HCEC 1CT (cell line): Measurements from ENCODE around the gene ITPR1.
A peak's percentile ranks its signal among the peaks of the same experiment; 100 is the strongest.

Source experiments
- DNase-seq: peaks from one replicate; pipeline ENCODE4 v3.0.0-alpha.2; 2017

The ITPR1 gene

DNA sequence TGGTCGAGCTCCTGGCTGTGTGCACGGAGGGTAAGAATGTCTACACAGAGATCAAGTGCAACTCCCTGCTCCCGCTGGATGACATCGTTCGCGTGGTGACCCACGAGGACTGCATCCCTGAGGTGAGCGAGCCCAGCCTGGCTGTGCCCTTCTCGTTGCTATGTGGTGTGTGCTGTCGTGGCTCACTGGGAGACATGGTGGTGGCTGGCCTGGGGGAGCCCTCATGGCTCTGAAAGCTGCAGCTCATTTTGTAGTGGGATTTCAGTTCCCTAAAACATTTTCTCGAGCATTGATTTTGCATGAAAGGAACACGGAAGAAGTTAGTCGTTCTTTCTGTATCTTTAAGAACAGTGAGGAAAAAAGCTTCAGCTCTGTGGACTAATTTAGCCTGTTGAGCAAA, 200.5 kb downstream of the ITPR1 start:
- no peak for DNase-seq

DNA sequence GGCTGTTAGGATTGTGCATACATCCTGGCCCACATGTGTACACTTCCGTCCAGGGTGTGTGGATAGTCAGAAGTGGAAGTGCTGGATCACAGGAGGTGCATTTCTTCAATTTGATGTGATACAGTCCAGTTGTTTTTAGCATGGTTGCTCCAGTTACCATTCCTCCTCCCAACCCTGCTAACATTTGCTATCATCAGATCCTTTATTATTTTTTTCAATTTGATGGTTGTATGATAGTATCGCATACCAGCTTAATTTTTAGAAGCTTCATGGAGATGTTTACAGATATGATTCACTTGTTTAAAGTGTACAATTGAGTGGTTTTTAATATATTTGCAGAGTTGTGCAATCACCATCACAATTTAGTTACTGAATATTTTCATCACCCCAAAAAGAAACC, 202.7 kb downstream of the ITPR1 start:
- DNase-seq = peak; percentile 37

DNA sequence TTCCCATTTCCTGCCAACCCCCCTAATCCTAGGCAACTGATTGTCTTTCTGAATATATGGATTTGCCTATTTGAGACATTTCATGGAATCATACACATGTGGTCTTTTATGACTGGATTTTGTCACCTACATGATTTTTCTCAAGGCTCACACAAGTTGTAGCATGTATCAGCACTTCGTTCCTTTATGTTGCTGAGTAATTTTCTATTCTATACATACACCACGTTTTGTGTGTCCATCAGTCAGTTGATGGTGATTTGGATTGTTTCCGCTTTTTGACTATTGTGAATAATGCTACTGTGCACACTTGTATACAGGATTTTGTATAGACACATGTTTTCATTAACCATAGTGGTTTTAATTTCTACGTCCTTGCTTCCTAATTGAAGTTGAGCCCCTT, 203.1 kb downstream of the ITPR1 start:
- no peak for DNase-seq

DNA sequence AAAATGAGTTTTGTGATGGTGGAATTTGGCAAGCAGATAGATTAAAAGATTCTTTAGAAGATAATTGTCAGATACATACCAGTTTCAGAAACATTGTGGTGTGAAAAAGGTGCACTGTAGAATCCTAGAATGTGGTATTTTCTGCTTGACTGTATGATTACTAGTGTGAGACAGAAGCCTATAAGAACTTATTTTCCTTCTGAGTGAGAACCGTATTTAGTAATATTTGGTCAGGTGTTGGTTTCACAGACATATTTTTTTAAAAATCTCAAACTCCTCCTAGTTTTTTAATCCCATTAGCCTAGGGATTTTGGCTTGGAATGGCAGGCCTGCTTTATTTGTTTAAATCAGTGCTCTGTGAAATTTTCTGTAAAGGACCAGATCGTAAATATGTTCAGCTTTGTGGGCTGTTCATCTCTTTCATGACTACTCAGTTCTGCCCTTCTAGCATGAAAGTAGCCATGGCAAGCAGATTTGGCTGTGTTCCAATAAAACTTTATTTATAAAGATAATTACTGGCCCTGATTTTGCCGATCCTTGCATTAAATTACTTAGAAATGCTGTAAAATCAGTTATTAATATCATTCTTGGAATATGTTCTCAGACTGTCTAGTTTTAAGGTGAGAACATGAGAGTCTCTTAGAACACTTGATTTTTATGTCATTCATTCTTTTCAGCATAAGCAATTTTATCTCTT, 205.1 kb downstream of the ITPR1 start:
- DNase-seq = no peak

DNA sequence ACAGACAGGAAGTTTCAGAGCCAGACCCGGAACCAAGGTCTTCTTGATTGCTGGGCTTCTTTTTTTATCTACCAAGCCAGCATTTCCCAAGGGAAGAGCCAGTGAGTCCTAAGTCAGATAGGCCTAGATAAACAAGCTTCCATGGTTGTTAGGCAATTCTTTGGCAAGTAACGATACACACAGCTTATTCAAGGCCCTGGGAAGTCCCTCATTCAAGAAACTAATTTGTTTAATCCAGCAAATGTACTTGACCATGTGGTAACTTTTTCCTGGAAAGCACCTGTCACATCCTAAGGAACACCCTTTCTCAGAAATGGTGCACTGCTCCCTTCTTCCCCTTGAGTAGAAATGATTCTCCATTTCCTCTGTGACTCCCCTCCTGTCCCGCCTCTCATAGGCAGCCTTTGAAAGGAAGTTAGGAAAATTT, 209.9 kb downstream of the ITPR1 start:
- DNase-seq = no peak

DNA sequence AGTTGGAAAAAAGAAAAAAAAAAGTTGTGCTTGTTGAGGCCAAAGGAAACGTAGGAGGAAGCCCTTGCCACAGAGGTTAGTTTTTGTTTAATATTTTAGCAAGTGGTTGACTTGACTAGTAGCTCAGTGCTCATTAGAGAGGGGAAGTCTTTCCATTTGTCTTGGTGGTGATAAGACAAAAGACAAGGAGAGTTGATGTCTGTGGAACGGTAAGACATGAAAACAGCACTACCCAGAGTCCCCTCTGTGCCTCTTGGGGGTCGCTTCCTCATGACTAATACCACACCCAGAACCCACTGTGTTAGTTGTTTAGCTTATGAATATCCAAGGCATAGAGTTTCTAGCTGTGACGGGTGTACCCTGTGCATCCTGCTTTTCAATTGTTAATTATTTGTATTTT, 211.4 kb downstream of the ITPR1 start:
- DNase-seq = no peak

DNA sequence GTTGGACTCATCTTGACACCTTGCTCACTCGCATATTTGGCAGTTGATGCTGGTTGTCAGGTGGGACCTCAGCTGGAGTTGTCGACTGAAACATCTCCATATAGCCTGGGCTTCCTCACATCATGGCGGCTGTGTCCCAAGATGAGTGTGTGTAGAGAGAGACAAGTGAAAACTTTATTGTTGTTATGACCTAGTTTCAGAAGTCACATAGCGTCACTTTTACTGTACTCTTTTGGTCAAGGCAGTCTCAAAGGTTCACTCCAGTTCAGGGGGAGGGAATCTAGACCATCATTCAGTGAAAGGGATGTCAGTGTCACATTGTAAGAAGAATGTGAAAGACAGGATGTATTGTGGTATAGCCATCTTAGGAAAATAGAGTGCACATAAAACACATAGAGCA, 214.2 kb downstream of the ITPR1 start:
- DNase-seq = no peak

DNA sequence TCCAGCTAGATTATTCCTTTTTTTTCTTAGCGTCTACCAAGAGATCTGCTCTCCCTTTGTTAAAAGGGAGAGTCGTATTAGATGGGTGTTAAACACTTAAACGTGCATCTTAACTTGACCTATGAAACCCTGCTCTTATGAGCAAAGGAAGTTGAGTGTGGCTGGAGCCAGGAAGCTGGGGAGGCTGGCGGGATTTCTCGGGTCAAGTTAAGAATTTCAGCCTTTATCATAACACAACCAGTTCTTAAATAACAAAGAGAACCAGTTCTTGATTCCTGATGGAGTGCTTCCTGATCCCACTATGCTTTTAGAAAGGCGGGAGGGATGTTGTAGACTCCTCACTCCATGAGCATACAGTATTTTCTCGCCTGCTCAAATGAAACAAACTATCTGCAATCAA, 215.1 kb downstream of the ITPR1 start:
- no peak for DNase-seq

DNA sequence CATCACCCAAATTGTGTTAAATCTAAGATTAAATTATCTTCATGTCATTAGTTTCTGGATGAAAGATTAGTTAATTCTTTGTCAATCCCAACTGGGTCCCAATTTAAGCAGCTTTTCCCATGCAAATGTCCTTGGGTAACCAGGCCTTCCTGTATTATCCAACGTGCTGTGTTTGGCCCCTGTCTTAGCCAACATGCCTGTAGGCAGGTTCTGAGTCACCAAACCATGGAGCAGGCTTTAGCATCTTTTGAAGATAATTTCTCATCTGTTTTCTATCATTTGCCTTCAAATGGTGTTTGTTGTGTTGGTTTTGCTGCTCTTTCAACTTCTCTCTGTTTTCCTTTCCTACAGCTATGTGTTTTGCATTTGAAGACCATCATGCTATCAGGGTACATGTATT, 216.2 kb downstream of the ITPR1 start:
- no peak for DNase-seq

DNA sequence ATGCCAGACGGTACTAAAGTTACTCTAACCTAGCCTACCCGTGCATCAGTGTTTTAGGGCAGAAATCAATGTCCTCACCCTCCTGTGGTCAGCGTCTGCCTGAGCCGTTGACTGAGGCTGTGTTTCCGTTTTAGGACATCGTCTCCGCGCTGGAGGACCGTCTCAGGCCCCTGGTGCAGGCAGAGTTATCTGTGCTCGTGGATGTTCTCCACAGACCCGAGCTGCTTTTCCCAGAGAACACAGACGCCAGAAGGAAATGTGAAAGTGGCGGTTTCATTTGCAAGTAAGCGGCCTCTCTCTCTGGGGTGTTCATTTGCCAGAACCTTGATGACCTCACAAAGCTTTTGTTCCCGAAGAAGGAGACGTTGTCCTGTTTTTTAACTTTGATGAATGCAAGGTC, 217.0 kb downstream of the ITPR1 start:
- no peak for DNase-seq

DNA sequence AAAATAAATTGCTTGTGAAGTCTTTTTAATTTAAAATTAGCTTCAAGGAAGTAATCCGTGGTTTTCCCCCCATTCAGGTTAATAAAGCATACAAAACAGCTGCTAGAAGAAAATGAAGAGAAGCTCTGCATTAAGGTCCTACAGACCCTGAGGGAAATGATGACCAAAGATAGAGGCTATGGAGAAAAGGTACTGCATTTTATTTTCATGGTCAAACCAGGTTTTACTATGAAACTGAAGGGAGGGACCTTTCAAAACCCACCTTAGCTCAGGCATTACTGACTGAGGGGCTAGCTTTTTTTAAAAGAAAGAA, 218.5 kb downstream of the ITPR1 start:
- DNase-seq = no peak

DNA sequence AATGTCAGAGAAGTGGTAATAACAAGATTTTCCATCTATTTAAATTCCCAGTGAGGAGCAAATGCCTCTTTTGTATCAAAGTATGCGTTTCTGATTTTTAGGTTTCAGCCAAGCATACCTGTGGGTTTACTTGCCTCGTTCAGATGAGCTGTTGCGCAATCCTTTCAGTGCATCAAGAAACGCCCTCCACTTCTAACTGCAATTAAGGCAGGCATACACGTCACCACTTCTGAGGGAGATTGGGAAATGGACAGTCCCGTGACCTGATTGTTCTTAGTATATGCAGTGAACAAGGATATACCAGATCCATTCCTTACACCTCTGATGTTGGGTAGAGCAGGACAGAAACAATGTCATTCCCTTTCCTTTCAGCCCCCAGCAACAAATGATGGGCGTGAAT, 219.0 kb downstream of the ITPR1 start:
- DNase-seq = peak; percentile 52

DNA sequence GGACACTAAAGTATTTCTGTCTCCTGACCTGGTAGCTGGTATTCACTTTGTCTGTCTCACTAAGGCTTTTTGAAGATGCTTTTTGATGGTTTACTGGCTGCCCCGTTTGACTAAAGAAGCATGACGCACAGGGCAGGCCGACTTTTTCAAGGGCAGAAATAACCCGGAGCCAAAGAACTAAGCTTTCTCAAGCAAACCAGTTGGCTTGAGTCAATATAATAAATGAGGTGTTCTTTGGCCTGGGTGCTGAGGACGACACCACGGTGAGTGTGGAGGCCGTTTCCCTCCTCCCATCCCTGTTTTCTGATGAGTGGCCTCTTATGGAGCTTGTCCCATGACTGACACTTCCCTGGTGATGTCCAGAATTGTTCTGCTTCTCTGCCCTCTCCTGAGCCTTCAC, 220.9 kb downstream of the ITPR1 start:
- DNase-seq = no peak

DNA sequence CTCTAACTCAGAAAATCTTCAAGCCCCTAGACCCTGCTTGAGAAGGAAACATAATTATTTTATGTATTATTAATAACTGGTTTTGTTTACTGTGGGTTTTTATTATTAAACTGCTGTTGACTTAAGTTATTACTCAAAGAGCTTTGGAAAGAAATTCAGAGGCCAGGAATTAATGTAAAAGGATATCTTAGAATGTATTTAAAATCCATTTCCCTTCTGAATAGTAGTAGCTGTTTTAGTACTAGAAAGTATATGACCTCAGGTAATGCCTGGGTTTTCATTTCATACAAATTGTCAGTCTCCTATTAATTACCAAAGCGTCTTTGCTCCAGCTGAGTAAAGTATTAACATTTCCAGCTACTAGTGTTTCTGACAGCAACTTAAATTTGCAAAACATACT, 223.1 kb downstream of the ITPR1 start:
- no peak for DNase-seq

DNA sequence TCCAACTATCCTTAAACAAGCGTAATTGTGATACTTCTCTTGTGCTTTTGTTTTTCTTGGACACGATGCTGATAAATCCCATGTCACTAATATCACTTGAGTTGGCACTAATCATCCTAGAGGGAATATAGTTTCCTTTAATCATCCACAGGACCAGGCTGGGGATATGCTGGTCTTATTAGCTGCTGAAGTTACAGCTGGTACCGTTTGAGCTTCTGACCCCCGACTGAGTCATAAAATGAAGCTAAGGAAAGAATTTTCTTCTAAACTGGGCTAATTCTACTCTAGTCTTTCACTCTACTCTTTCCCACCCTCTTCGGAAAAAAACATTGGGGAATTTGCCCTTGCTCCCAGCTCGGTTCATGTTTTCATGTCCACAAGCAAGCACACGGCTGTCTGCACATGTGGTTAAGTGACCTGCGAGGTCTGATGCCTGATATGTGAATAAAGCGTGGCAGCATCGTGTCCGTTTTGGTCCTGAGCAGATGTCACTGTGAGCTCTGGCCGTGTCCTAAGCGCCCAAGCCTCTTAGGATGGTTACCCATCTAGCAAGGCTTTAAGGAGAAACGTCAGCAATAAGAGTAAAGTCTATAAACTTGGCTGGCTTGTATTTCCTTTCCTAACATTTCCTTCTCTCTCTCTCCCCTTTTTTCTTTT, 223.7 kb downstream of the ITPR1 start:
- peak; percentile 44 for DNase-seq

DNA sequence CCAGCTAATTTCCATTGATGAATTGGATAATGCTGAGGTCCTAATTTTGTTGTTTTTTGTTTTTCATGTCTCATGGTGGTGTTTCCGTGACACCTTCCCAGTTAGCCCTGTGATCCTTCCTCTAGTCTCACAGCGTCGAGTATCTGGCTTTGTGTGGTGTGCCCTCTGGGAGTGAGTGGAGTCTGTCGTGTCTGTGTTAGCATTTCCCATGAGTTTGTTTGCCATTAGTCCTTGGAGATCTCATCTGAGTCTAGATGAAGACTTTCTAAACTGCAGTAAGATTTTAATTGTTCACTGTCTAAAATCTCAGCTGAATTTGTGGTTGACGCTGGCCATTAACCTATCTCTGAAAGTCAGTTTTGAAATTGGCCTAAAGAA, 224.2 kb downstream of the ITPR1 start:
- no peak for DNase-seq

DNA sequence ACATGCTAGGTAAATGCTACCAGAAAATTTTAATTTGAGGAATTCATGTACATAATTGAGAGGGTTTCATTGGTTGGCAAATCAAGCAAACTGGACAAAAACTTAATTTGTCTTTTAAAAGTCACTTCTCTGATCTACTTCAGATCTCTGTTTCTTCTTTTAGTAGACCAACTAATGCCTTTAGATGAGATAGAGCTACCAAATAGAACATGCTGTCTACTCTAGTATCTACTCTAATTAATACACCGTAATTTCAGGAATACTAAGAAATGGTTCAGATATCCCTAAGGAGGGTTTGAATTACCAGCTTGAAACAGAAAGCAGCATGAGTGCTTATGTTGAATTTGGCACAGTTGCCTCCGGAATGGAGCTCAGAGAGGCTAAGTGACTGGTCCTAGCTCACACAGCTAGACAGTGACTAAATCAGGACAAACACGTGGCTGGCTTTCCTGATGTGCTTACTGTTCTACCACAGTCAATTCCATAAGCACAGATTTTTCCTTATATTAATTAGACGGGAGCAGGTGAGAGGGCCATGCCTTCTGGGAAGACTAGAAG, 225.1 kb downstream of the ITPR1 start:
- no peak for DNase-seq

DNA sequence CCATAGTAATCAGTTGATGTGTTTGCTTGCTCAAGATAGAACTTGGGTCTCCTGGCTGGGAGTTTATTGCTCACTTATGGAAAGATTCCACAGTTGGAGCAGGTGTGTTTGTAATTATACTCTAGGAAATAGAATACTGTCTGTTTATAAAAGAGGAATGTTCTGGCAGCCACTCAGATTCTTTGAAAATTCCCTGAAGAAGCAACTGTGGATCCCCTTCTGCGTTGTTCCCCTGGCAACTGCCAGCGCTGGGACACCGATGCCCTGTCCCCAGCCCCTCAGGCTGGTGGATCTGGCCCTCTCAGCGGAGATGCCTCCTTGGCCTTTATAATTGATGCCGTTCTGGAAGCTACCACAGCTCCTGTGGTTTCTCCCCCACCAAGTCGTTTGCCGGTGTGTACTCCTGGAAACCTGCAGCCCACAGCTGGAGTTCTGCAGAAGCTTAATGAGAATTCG, 225.9 kb downstream of the ITPR1 start:
- DNase-seq = no peak

DNA sequence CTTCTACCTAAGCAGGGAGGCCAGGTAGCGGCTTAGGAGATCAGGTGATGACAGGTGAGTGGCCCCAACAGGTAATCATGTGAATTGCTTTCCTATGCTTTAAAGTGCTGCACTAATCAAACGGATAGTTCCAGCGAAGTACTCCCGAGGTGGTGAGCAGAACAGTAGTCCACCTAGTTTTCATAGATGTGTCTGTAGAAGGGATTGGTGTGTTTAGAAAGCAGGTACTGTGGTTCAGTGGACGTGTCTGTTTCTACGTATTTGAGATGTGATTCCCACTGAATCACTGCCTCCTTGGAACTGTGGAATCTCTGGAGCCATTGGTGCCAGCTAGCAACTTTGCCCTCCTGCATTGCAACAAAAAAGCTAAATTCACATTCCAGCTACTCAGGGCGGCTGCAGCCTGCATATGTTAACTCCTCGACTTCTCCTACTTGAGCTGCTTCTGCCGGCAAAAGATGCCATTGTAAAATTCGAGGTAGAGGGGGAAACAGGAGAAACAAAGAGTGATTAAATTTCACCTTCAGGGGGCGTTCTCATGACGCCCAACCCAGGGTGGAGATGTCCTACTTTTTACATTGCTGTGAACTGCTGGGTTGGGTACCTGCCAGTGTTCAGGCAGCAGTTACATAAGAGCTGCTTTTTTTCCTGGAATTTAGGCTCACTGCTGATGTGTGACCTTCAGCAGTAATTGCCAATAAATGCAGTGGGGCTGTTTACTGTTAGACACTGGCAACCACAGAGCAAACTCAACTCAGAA, 227.3 kb downstream of the ITPR1 start:
- DNase-seq = peak; percentile 56

DNA sequence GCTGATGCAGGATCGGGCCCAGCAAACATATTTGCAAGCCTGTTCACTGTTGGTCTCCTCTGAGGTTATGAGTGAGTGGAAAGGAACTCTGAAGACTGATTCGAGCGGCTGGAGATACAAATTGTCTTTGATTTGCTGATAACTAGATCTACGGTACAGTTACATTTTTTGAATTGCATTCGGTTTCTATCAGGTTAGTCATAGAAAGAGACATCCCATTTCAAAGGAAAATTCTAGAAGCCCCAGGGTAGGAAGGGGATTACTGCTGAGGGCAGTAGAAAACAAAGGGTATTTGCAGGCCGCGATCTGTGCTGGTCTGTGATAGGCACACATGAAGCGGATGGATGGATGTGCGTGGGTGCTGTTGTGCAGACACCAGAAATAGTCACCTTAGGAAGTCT, 228.4 kb downstream of the ITPR1 start:
- peak; percentile 56 for DNase-seq

DNA sequence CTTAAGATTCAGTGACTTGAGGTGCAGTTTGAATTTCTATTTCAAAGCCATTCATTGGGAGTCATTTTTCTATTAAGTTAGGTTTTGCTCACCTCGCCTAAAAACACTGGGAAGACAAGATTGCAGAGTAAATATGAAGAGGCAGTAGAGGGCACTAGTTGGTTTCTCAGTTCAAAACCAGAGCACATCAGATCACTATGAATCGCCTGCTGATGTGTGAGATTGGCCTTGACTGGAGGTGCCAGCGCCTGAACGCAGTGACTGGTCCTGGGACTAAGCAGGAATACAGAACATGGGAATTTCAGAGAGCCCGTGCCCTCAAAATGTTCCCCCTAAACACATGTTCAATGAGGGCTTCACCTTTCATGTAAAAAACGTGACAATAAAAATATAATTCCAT, 229.0 kb downstream of the ITPR1 start:
- peak; percentile 53 for DNase-seq

DNA sequence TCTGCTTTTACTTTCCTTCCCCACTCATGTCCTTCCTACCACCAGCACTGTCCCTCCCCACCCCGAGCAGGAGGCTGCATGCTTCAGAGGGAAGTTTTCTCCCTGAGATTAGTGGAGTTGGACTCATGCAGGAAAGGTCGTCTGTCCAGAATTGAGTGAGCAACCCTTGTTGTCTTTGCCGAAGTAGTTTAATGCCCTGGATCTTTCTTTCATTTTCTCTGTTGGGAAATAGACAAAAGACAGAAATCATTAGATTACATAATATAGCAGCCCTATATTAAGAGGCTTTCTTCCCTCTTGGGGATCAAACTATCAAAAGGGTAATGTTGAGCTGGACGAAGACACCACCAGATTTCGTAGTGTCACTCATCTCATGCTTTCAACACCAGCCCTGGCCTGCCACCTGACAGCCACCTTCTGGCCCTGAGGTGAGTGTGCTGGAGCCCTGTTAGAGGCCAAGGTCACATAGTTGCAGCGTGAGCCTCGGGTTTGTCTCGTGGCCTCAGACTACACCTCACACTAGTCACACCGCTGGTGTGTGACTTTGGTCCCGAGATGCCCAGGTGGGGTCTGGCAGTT, 231.0 kb downstream of the ITPR1 start:
- no peak for DNase-seq

DNA sequence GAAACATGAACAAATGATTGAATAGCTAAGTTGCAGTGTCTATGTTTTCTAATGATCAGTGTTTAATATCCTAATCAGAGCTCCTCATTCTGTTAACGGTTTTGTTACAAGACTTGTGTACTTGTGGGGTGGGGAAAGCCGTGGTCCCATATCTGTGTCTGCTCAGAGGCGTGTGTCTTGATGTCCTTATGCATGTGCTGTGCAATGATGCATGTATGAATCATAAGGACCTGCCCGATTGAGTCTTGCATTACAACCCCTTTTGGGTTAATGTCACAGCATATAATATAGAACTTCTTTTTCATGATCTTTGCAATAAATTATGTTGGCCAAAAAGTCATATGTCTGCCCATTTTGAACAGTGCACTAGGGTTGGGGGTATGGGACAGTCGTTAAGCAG, 233.4 kb downstream of the ITPR1 start:
- peak; percentile 45 for DNase-seq
